H54 (cell line): Measurements from ENCODE around the gene TLE1.

Experiments
- DNase-seq: peaks from one replicate; pipeline ENCODE4 v3.0.0; 2011; ENCODE audit warnings: low spot score, mixed read lengths; ENCODE audit not compliant: insufficient read length
- FAIRE-seq: peaks from 3 replicates; lab custom pipeline; 2011; peaks lifted over from hg19 to GRCh38; lab: Jason Lieb, UNC
- POLR2A ChIP-seq: IDR thresholded peaks from 2 replicates; pipeline ENCODE4 v1.6.1; 2011; ENCODE audit warnings: low read depth, mild to moderate bottlenecking, low read length

TLE1 gene

DNA sequence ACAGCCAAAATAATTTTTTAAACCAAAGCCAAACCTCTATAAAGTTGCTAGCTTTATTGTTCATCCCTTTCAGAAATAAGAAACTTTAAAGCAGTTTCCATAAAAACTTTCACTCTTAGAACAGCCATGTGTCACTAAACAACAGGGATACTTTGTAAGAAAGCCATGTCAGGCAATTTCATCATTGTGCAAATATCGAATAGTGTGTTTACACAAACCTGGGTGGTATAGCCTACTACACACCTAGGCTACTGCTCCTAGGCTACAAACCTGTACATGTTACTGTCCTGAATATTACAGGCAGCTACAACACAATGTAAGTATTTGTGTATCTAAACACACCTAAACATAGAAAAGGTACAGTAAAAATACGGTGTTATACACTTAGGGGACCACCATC lies 59.9 kb downstream of the TLE1 start:
- DNase-seq, result no peak
- FAIRE-seq, result peak; percentile 68
- TF ChIP-seq POLR2A, result no peak

- DNase-seq (peak; percentile 19), FAIRE-seq (peak; percentile 30)
Observed at GRCh38 chr9:81628897-81629296, 60.5 kb downstream of the TLE1 start.

GRCh38 chr9:81627481-81627880 lies 61.9 kb downstream of the TLE1 start:
- FAIRE-seq, result peak; percentile 57
- no peak for DNase-seq
- no peak for TF ChIP-seq POLR2A

More at GRCh38 chr9:81628897-81629296, 60.5 kb downstream of the TLE1 start:
- TF ChIP-seq POLR2A, result no peak

DNA sequence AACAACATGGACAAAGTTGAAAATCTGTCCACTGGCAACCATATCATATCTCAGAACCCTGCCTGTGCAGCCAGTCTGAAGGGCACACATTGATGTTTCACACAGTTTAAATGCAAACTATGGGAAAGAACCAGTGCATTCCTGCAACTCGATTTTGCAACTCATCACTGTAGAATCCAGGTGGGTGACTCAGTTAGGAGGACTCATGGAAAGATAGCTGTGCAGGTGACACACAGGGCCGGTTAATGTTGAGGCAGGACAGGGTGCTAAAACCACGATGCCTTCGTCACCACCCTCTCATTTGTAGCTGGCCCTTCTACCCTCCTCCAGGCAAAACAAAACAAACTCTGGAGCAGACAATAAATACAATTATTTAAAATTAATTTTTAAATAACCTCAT lies 62.8 kb downstream of the TLE1 start:
- DNase-seq (peak; percentile 37), FAIRE-seq (peak; percentile 87)
- TF ChIP-seq POLR2A, result no peak

- no peak for TF ChIP-seq POLR2A
- FAIRE-seq (no peak), DNase-seq (no peak)
Observed at GRCh38 chr9:81625969-81626368, 63.4 kb downstream of the TLE1 start.

- no peak for TF ChIP-seq POLR2A
- no peak for DNase-seq
- FAIRE-seq, result no peak
Observed at GRCh38 chr9:81623778-81624177, 65.6 kb downstream of the TLE1 start.

- FAIRE-seq (no peak), DNase-seq (no peak)
- TF ChIP-seq POLR2A, result no peak
Observed at GRCh38 chr9:81622471-81623255, 66.7 kb downstream of the TLE1 start.

DNA sequence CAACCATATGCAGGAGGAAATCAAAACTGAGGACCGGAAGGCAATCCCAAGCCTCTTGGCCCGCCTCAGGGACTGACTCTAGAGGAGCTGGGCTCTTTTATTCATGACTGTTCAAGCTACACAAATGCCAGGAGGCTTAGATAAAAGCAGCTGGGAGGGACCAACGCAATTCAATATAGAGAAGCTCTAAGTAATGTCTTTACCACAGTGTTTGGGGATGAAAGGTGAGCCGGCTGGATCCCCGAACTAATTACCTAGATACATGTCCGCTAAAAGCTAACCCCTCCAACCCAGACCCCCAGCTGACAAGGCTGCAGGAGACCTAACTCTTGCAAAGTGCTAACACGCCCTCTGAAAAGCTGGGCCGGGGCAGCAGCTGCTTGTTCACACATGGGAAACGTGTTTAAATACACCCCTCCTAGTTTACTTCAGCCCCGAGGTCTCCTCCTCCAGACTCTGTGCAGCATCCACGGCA lies 67.5 kb downstream of the TLE1 start:
- FAIRE-seq (no peak), DNase-seq (no peak)
- no peak for TF ChIP-seq POLR2A

GRCh38 chr9:81621118-81621517 lies 68.2 kb downstream of the TLE1 start:
- no peak for TF ChIP-seq POLR2A
- FAIRE-seq, result peak; percentile 23
- no peak for DNase-seq

- DNase-seq, result no peak
- no peak for FAIRE-seq
- TF ChIP-seq POLR2A, result no peak
Observed at GRCh38 chr9:81620002-81620390, 69.4 kb downstream of the TLE1 start.

GRCh38 chr9:81619353-81620001 lies 69.9 kb downstream of the TLE1 start:
- TF ChIP-seq POLR2A, result no peak
- FAIRE-seq, result no peak
- DNase-seq, result peak; percentile 19

DNA sequence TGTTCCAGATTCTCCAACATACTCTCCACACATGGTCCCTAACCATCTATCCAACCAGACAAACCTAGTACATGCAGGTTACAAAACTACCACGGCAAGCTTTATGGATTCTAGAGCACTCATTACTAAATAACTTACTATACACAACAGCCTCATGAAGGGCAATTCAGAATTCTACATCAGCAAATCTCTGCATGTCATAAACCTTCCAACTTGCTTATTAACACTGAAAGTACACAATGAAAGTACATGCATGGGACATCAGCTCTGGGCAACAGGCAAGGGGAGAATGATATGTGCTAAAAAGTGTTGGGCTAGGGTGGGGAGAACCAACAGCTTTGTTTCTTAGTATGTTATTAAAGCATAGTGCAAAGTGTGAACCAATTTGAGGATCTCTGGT lies 70.4 kb downstream of the TLE1 start:
- no peak for FAIRE-seq
- DNase-seq, result no peak
- TF ChIP-seq POLR2A, result no peak

DNA sequence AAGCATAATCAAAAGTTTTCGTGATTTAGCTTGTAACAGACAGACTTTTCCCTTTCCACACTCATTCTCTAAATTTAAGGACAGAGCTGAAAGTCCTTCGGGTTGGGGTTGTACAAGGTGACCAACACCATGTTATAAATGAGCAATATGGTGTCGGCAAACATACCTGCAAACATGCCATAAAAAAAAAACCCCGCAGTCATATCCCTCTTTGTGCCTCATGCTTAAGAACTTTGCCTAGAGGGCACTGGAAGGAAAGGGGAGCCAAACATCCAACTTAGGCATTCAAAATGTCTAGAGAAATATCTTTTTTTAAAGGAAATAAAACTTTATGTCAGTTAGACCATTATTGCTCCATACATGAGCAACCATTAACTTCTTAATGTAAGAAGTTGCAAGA lies 73.2 kb downstream of the TLE1 start:
- DNase-seq, result no peak
- no peak for TF ChIP-seq POLR2A

DNA sequence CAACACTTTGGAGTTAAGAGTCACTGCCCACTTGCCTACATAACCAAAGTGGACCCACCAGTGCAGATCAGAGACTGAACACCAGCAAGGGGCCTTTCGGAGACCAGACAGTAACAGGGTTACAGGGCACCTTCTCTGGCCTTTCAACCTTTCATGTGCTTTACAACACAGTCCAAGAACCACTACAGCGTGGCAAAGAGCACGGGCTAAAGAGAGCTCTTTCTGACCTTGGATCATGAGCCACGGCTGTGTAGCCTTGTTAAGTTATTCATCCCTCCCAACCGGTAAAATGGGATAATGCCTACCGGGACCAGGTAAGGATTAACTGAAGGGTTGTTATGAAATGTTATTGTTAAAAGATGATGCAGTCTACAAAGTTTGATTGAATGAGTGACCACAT lies 75.0 kb downstream of the TLE1 start:
- no peak for TF ChIP-seq POLR2A
- no peak for FAIRE-seq
- DNase-seq, result no peak

More for the DNA sequence above, 73.2 kb downstream of the TLE1 start:
- no peak for FAIRE-seq

GRCh38 chr9:81613002-81613812 lies 76.1 kb downstream of the TLE1 start:
- TF ChIP-seq POLR2A, result no peak
- FAIRE-seq, result no peak
- no peak for DNase-seq
